ENCODE measurements around the gene FEZ2.

Gene FEZ2

DNA sequence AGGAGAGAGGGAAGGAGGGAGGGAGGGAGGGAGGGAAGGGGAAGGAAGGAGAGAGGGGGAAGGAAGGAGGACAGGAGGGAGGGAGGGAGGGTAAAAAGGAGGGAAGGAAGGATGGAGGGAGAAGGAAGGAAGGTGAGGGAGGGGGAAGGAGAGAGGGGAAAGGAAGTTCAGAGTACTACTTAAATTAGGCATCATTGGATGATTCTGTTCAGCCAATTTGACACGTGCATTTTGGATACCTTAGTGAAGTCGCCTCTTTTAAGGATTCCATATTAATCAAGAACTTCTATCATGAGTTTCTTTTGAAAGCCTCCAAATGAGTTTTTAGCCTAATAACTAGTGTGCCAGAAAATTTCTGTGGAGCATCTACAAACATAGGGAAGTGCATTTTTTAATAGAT lies 62.9 kb downstream of the FEZ2 start:
- no peak for TF ChIP-seq ESRRG (CRISPR knock-in tag; IDR thresholded peaks at IDR 0.05)
- no peak for TF ChIP-seq TCF4 (CRISPR knock-in tag; IDR thresholded peaks at IDR 0.05; ENCODE audit: borderline replicate concordance)
- no peak for TF ChIP-seq ZNF565 (CRISPR knock-in tag; conservative IDR thresholded peaks at IDR 0.05; ENCODE audit: low read depth)
- TF ChIP-seq CSDC2 (CRISPR knock-in tag; IDR thresholded peaks at IDR 0.05), result no peak
- TF ChIP-seq, protein P1, sequence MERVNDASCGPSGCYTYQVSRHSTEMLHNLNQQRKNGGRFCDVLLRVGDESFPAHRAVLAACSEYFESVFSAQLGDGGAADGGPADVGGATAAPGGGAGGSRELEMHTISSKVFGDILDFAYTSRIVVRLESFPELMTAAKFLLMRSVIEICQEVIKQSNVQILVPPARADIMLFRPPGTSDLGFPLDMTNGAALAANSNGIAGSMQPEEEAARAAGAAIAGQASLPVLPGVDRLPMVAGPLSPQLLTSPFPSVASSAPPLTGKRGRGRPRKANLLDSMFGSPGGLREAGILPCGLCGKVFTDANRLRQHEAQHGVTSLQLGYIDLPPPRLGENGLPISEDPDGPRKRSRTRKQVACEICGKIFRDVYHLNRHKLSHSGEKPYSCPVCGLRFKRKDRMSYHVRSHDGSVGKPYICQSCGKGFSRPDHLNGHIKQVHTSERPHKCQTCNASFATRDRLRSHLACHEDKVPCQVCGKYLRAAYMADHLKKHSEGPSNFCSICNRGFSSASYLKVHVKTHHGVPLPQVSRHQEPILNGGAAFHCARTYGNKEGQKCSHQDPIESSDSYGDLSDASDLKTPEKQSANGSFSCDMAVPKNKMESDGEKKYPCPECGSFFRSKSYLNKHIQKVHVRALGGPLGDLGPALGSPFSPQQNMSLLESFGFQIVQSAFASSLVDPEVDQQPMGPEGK (CRISPR knock-in tag; IDR thresholded peaks at IDR 0.05; ENCODE audit: borderline replicate concordance), result no peak
- no peak for TF ChIP-seq ZC3H10 (CRISPR knock-in tag; IDR thresholded peaks at IDR 0.05)
- TF ChIP-seq RARB (CRISPR knock-in tag; IDR thresholded peaks at IDR 0.05), result no peak
- TF ChIP-seq ZNF70 (CRISPR knock-in tag; IDR thresholded peaks at IDR 0.05), result no peak
- no peak for TF ChIP-seq ISL1 (CRISPR knock-in tag; IDR thresholded peaks at IDR 0.05)
- no peak for TF ChIP-seq TOX (CRISPR knock-in tag; IDR thresholded peaks at IDR 0.05; ENCODE audit: borderline replicate concordance)
- no peak for TF ChIP-seq GLIS3 (CRISPR knock-in tag; IDR thresholded peaks at IDR 0.05)
- TF ChIP-seq, protein P2, sequence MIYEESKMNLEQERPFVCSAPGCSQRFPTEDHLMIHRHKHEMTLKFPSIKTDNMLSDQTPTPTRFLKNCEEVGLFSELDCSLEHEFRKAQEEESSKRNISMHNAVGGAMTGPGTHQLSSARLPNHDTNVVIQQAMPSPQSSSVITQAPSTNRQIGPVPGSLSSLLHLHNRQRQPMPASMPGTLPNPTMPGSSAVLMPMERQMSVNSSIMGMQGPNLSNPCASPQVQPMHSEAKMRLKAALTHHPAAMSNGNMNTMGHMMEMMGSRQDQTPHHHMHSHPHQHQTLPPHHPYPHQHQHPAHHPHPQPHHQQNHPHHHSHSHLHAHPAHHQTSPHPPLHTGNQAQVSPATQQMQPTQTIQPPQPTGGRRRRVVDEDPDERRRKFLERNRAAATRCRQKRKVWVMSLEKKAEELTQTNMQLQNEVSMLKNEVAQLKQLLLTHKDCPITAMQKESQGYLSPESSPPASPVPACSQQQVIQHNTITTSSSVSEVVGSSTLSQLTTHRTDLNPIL (CRISPR knock-in tag; IDR thresholded peaks at IDR 0.05; ENCODE audit: low read depth), result no peak
- TF ChIP-seq BACH2 (CRISPR knock-in tag; IDR thresholded peaks at IDR 0.05; ENCODE audit: borderline replicate concordance), result no peak
- TF ChIP-seq OSR1 (CRISPR knock-in tag; IDR thresholded peaks at IDR 0.05), result no peak
- no peak for TF ChIP-seq ZNF8 (CRISPR knock-in tag; IDR thresholded peaks at IDR 0.05)
- TF ChIP-seq ARNTL (CRISPR knock-in tag; IDR thresholded peaks at IDR 0.05; ENCODE audit: borderline replicate concordance, low read depth), result no peak
- TF ChIP-seq SNAI2 (CRISPR knock-in tag; IDR thresholded peaks at IDR 0.05), result no peak
- no peak for ATAC-seq

DNA sequence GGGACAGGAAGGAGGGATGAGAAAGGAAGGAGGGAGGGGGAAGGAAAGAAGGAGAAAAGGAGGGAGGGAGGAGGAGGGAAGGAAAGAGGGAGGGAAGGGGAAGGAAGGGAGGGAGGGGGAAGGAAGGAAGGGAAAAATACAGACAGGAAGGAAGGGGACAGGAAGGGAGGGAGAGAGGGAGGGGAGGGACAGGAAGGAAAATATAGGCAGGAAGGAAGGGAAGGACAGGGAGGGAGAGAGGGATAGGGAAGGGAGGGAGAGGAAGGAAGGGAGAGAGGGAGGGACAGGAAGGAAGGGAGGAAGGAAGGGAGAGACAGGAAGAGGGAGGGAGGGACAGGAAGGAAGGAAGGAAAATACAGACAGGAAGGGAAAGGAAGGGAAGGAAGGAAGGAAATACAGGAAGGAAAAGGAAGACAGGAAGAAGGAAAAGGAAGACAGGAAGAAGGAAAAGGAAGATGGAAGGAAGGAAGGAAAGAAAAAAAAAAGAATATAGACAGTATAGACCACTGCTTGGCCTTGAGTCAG lies 63.6 kb downstream of the FEZ2 start:
- TF ChIP-seq ISL1 (CRISPR knock-in tag; IDR thresholded peaks at IDR 0.05) (no peak), ZC3H10 (CRISPR knock-in tag; IDR thresholded peaks at IDR 0.05) (no peak), BACH2 (CRISPR knock-in tag; IDR thresholded peaks at IDR 0.05; ENCODE audit: borderline replicate concordance) (no peak), TSHZ2 (CRISPR knock-in tag; IDR thresholded peaks at IDR 0.05) (no peak), CSDC2 (CRISPR knock-in tag; IDR thresholded peaks at IDR 0.05) (no peak), ESRRG (CRISPR knock-in tag; IDR thresholded peaks at IDR 0.05) (no peak)
- no peak for ATAC-seq

DNA sequence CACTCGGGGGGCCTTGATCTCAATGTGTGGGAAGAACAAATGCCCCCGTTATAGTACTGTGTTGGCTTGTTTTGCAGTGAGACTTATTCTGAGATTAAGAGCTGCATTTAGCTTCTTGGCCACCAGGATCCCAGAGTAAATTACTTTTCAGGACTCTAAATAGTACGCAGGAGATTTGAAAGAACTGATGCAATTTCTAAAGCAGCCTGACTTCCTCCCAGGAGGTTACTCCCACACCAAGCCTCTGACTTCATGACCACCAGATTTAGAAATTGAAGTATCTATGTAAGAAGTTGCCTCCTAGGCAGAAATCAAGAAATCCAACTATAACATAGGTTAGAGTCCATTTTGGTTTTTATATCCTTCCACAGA lies 67.0 kb downstream of the FEZ2 start:
- ATAC-seq, result no peak; the same call in 2 of the 3 replicates
- no peak for TF ChIP-seq ZC3H10 (CRISPR knock-in tag; IDR thresholded peaks at IDR 0.05)
- no peak for TF ChIP-seq ZFP3 (CRISPR knock-in tag; IDR thresholded peaks at IDR 0.05)
- no peak for TF ChIP-seq ZFP30 (CRISPR knock-in tag; IDR thresholded peaks at IDR 0.05)
- no peak for TF ChIP-seq ZNF8 (CRISPR knock-in tag; IDR thresholded peaks at IDR 0.05)
- no peak for TF ChIP-seq ESRRG (CRISPR knock-in tag; IDR thresholded peaks at IDR 0.05)
- TF ChIP-seq ZNF70 (CRISPR knock-in tag; IDR thresholded peaks at IDR 0.05), result no peak
- no peak for TF ChIP-seq TCF4 (CRISPR knock-in tag; IDR thresholded peaks at IDR 0.05; ENCODE audit: borderline replicate concordance)
- no peak for TF ChIP-seq RARB (CRISPR knock-in tag; IDR thresholded peaks at IDR 0.05)
- TF ChIP-seq ZNF565 (CRISPR knock-in tag; conservative IDR thresholded peaks at IDR 0.05; ENCODE audit: low read depth), result no peak
- no peak for TF ChIP-seq CSRNP3 (CRISPR knock-in tag; IDR thresholded peaks at IDR 0.05)
- TF ChIP-seq, protein P2 (CRISPR knock-in tag; IDR thresholded peaks at IDR 0.05; ENCODE audit: low read depth), result no peak
- no peak for TF ChIP-seq CSDC2 (CRISPR knock-in tag; IDR thresholded peaks at IDR 0.05)
- TF ChIP-seq SNAI2 (CRISPR knock-in tag; IDR thresholded peaks at IDR 0.05), result no peak
- TF ChIP-seq GLIS3 (CRISPR knock-in tag; IDR thresholded peaks at IDR 0.05), result no peak
